BLaER1 treated with 17β-estradiol and CSF1 and Interleukin-3, amounts not matched to agents 10 nM and 100 nM (cell line): ENCODE results near the gene CALML6.

Source experiments
- H3K27ac ChIP-seq, 11 experiments: shearing (Covaris generic); formaldehyde crosslinking; 2 replicates each; pipeline ENCODE4 v1.8.1; 2022
- H3K27me3 ChIP-seq, 11 experiments: shearing (Covaris generic); formaldehyde crosslinking; 2 replicates each; pipeline ENCODE4 v1.8.1; 2022
- H3K36me3 ChIP-seq, 11 experiments: shearing (Covaris generic); formaldehyde crosslinking; 2 replicates each; pipeline ENCODE4 v1.8.1; 2022
- H3K4me1 ChIP-seq, 10 experiments: shearing (Covaris generic); formaldehyde crosslinking; 2 replicates each; pipeline ENCODE4 v1.8.1; 2022
- H3K4me2 ChIP-seq, 11 experiments: shearing (Covaris generic); formaldehyde crosslinking; 2 replicates each; pipeline ENCODE4 v1.8.1; 2022
- H3K4me3 ChIP-seq, 10 experiments: shearing (Covaris generic); formaldehyde crosslinking; 2 replicates each; pipeline ENCODE4 v1.8.1; 2022
- H3K9ac ChIP-seq, 11 experiments: shearing (Covaris generic); formaldehyde crosslinking; 2 replicates each; pipeline ENCODE4 v1.8.1; 2022
- H3K9me3 ChIP-seq, 11 experiments: shearing (Covaris generic); formaldehyde crosslinking; replicated peaks in 1 of 11; 2 replicates each; pipeline ENCODE4 v1.8.1; 2022
- H4K20me1 ChIP-seq, 11 experiments: shearing (Covaris generic); formaldehyde crosslinking; 2 replicates each; pipeline ENCODE4 v1.8.1; 2022
- Cebpa-rat ChIP-seq, 11 experiments: shearing (Covaris generic); IDR thresholded peaks; 2 replicates each; pipeline ENCODE4 v1.8.1; 2022

Gene CALML6

DNA sequence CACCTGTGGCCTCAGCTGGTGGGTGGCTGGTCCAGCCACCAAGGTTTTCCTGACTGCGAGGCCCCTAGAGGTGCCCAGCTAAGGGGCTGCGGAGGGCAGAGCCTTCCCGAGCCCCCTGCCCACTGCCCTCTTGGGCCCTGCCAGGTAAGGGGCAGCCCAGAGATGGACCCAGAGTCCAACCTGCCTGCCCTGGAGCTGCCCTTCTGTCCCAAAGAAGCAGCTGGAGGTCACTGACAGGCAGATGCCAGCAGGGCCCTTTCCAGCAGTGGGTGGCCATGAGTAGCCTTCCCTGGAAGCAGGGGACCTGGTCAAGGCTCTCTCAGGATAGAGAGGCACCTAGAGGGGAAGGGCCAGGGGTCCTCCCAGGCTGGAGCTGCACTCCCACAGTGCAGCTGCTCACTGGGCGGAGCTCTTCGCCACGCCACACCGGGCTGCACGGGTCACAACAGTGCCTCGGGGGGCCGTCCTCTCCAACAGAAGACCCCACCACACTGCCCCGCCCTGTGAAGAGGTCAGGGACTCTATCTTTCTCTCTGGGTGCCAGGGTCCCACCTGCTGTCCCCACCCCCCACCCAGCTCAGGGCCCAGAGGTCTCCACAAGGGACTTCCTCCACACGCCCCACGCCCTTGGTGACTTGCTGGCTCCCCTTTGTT is 13.3 kb upstream of the CALML6 start:
- H3K27ac ChIP-seq, result peak overlapping the region in 6 of 11 experiments; percentile 37 to 85 (median 50); a peak in 13 of 22 replicates
- peak overlapping the region in 7 of 11 experiments; percentile 2 to 59 (median 46); a peak in 11 of 22 replicates for H3K9ac ChIP-seq
- peak overlapping the region; percentile 43 to 99 (median 92) for H3K4me2 ChIP-seq
- peaks cover 0 to 9% (median 7%) of the 10 kb centered on the region in 11 experiments; a peak in 17 of 22 replicates for H3K9me3 ChIP-seq
- TF ChIP-seq Cebpa-rat (IDR thresholded peaks at IDR 0.05), result no peak
- peaks cover 32 to 78% (median 65%) of the 10 kb centered on the region in 10 experiments for H3K4me1 ChIP-seq
- H3K27me3 ChIP-seq, result no peaks in the 10 kb centered on the region
- peaks cover 0 to 5% (median 0%) of the 10 kb centered on the region in 11 experiments; a peak in 4 of 22 replicates for H4K20me1 ChIP-seq
- H3K4me3 ChIP-seq, result peak overlapping the region in 1 of 10 experiments; percentile 22; a peak in 1 of 20 replicates
- H3K36me3 ChIP-seq, result no peaks in the 10 kb centered on the region

DNA sequence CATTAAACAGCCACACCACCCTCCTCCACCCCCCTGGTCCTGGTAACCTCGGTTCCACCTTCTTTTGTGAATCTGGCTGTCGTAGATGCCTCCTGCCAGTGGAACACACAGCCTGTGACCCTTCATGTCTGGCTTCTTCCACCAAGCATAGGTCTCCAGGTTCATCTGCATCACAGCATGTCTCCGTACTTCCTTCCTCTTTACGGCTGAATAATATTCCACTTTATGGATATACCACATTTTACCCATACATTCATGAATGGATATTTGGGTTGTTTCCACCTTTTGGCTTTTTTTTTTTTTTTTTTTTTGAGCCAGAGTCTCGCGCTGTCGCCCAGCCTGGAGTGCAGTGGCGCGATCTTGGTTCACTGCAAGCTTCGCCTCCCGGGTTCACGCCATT is 11.8 kb upstream of the CALML6 start:
- Histone ChIP-seq H3K27me3 (no peaks in the 10 kb centered on the region), H3K9me3 (peaks cover 0 to 9% (median 7%) of the 10 kb centered on the region in 11 experiments; a peak in 17 of 22 replicates), H3K36me3 (no peaks in the 10 kb centered on the region), H3K9ac (no peak overlapping the region), H3K4me2 (no peak overlapping the region), H3K4me1 (peaks cover 38 to 78% (median 66%) of the 10 kb centered on the region in 10 experiments), H4K20me1 (peaks cover 0 to 10% (median 0%) of the 10 kb centered on the region in 11 experiments; a peak in 4 of 22 replicates), H3K27ac (no peak overlapping the region), H3K4me3 (no peak overlapping the region)
- TF ChIP-seq Cebpa-rat (IDR thresholded peaks at IDR 0.05), result no peak

DNA sequence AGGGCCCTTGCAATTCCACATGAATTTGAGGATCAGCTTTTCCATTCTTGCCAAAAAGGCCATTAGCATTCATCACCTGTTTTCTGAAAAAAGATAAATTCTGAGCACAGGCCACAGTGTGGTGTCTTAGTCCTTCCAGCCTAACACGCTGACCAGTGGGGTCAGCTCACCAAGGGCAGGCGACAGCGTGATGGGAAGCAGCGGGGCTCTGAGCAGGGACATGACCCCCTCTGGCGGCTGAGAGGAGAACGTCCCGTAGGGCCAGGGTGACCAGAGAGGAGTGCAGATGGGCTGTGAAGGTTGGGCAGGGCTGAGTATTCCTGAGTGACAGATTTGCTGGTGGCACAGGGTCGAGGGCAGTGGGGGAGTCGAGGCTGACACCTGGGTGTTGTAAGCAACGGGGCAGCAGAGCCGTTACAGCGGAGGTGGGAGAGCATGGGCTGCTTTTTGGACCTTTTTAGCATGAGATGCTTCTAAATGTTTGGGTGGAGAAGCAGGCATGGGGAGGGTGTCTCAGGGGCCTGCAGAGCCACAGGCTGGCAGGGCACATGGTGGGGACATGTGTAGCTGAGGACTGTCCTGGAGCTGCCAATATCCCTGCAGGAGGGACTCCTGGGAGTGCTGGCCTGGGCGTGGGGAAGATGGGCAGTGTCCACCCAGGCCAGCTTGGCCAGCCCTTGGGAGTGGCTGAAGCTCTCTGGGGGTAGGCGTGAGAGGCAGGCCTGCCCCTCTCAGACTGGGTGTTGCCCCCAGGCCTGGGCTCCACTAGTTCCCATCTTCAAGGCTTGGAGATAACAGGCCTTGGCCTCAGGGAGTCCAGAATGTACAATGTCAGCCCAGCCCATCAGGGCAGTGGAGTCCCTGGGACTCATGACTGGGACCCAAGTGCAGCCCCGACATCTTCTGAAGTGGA is 8.6 kb upstream of the CALML6 start:
- peak overlapping the region; percentile 22 to 96 (median 91); a peak in 18 of 22 replicates for H3K9ac ChIP-seq
- peak overlapping the region in 10 of 11 experiments; percentile 5 to 94 (median 89); a peak in 18 of 22 replicates for H3K27ac ChIP-seq
- H3K27me3 ChIP-seq, result no peaks in the 10 kb centered on the region
- H3K4me3 ChIP-seq, result no peak overlapping the region
- H3K36me3 ChIP-seq, result no peaks in the 10 kb centered on the region
- peaks cover 0 to 10% (median 0%) of the 10 kb centered on the region in 11 experiments; a peak in 4 of 22 replicates for H4K20me1 ChIP-seq
- no peak for TF ChIP-seq Cebpa-rat (IDR thresholded peaks at IDR 0.05)
- H3K4me2 ChIP-seq, result peak overlapping the region; percentile 90 to 100 (median 99)
- peaks cover 0 to 9% (median 7%) of the 10 kb centered on the region in 11 experiments; a peak in 17 of 22 replicates for H3K9me3 ChIP-seq
- peaks cover 37 to 68% (median 57%) of the 10 kb centered on the region in 10 experiments for H3K4me1 ChIP-seq

DNA sequence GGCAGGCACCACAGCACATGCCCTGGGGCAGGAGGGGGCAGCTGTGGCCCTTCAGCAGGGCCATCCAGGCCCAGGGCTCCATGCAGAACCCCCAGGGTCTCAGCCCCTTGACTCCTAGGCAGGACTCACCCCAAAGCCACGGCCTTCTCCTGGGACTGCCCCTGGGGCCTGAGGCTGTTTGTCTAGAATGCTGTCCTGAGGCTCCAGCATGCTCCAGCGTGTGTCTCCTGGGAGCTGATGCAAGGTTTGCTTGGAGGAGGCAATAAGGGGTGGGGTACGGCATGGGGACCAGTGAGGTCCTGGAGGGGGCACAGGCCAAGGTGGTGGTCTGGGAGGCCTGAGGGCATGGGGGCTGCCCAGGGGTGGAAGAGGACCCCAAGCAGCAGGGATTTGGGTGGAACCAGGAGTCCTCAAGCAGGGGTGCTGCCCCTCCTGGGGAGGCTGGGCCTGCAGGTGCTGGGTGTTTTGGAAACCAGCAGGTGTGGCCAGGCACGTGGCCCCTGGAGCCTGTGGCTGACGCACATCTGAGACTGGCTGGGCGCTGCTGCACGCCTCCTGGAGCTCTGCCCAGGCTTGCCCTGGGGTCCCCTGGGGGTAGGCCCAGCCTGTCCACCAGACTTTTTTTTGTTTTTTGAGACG is 7.8 kb upstream of the CALML6 start:
- H3K27me3 ChIP-seq, result no peaks in the 10 kb centered on the region
- no peak for TF ChIP-seq Cebpa-rat (IDR thresholded peaks at IDR 0.05)
- peak overlapping the region in 10 of 11 experiments; percentile 5 to 94 (median 89); a peak in 19 of 22 replicates for H3K27ac ChIP-seq
- H3K4me2 ChIP-seq, result peak overlapping the region; percentile 90 to 100 (median 99)
- H3K4me1 ChIP-seq, result peaks cover 32 to 60% (median 49%) of the 10 kb centered on the region in 10 experiments
- no peaks in the 10 kb centered on the region for H3K36me3 ChIP-seq
- H3K4me3 ChIP-seq, result peak overlapping the region in 2 of 10 experiments; percentile 67 to 72; a peak in 2 of 20 replicates
- H4K20me1 ChIP-seq, result peaks cover 0 to 10% (median 0%) of the 10 kb centered on the region in 11 experiments; a peak in 3 of 22 replicates
- peaks cover 0 to 9% (median 7%) of the 10 kb centered on the region in 11 experiments; a peak in 17 of 22 replicates for H3K9me3 ChIP-seq
- peak overlapping the region; percentile 22 to 96 (median 91); a peak in 20 of 22 replicates for H3K9ac ChIP-seq

DNA sequence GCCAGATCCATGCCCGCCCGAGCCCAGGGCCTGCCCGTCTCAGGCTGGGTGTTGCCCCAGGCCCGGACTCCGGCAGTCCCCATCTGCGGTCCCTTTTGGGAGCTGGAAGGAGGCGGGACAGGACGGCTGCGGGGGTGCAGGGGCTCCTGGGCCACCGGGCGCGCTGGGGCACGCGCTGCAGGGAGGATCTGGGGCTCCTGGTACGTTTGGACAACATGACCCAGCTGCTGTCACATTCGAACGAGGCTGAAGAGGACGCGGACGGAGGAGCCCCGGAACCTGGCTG is 6.6 kb upstream of the CALML6 start:
- peak overlapping the region; percentile 90 to 100 (median 99) for H3K4me2 ChIP-seq
- H3K9me3 ChIP-seq, result peaks cover 0 to under 1% (median 0%) of the 10 kb centered on the region in 11 experiments; a peak in 6 of 22 replicates
- no peak for TF ChIP-seq Cebpa-rat (IDR thresholded peaks at IDR 0.05)
- no peaks in the 10 kb centered on the region for H3K36me3 ChIP-seq
- H3K9ac ChIP-seq, result peak overlapping the region; percentile 85 to 96 (median 91)
- peak overlapping the region; percentile 82 to 94 (median 88) for H3K27ac ChIP-seq
- H3K27me3 ChIP-seq, result no peaks in the 10 kb centered on the region
- H3K4me3 ChIP-seq, result peak overlapping the region; percentile 67 to 80 (median 74)
- H3K4me1 ChIP-seq, result peaks cover 32 to 58% (median 48%) of the 10 kb centered on the region in 10 experiments
- H4K20me1 ChIP-seq, result peaks cover 0 to 10% (median 0%) of the 10 kb centered on the region in 11 experiments; a peak in 3 of 22 replicates

DNA sequence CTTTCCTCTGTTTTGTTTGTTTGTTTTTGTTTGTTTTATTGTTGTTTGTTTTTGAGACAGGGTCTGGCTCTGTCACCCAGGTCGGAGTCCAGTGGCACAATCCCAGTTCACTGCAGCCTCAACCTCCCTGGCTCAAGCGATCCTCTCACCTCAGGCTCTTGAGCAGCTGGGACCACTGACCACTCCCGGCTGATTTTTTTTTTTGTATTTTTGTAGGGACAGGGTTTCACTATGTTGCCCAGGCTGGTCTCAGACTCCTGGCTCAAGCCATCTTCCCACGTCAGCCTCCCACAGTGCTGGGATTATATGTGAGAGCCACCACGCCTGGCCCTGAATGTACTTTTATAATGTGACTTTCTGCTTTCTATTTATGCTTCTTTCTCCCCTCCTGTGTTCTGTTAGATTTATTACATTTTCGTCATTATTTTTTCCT is 5.0 kb upstream of the CALML6 start:
- H3K4me3 ChIP-seq, result peak overlapping the region in 3 of 10 experiments; percentile 41 to 59 (median 54); a peak in 3 of 20 replicates
- peak overlapping the region; percentile 63 to 89 (median 77); a peak in 21 of 22 replicates for H3K4me2 ChIP-seq

DNA sequence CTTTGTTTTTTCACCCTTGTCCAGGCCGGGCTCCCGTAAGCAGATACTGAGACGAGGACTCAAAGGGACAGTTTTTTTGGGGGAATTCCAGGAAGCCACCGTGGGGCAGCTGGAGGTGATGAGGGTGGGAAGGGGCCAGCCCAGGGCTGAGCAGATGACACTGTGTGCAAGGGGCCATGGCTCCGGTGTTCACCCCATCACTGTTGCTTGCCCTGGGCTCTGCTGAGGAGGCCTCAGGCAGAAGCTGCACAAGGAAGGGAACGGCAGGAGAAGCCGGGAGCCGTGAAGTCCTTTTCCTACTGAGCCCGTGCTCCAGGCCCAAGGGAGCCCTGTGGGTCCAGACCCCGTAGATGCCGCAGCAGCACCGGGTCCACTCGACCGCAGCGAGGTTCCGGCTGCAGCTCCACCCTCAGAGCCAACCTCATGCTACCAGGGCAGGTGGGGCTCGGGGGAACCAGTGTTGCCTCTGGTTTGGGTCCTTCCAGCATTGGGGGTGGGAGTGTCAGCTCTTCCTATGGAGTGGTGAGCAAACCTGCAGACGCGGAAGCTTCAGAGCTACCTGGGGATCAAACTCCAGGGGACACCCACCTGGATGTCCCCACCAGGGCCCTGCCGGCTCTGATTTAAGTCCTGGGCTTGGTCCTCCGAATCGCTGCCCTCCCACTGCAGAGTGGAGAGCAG is 4.3 kb upstream of the CALML6 start:
- Histone ChIP-seq H3K36me3 (no peaks in the 10 kb centered on the region), H3K4me1 (peaks cover 32 to 56% (median 45%) of the 10 kb centered on the region in 10 experiments), H3K4me2 (peak overlapping the region in 7 of 11 experiments; percentile 2 to 89 (median 70); a peak in 7 of 22 replicates), H4K20me1 (peaks cover 0 to 10% (median 0%) of the 10 kb centered on the region in 11 experiments; a peak in 3 of 22 replicates), H3K9ac (peak overlapping the region in 3 of 11 experiments; percentile 15 to 72 (median 69); a peak in 4 of 22 replicates), H3K9me3 (no peaks in the 10 kb centered on the region), H3K4me3 (no peak overlapping the region), H3K27me3 (no peaks in the 10 kb centered on the region), H3K27ac (no peak overlapping the region)
- no peak for TF ChIP-seq Cebpa-rat (IDR thresholded peaks at IDR 0.05)

More for the DNA sequence above, 5.0 kb upstream of the CALML6 start:
- Histone ChIP-seq H3K4me1 (peaks cover 32 to 62% (median 48%) of the 10 kb centered on the region in 10 experiments), H3K36me3 (no peaks in the 10 kb centered on the region), H3K9ac (peak overlapping the region in 8 of 11 experiments; percentile 45 to 73 (median 70); a peak in 12 of 22 replicates), H3K27me3 (no peaks in the 10 kb centered on the region), H4K20me1 (peaks cover 0 to 10% (median 0%) of the 10 kb centered on the region in 11 experiments; a peak in 3 of 22 replicates), H3K9me3 (no peaks in the 10 kb centered on the region), H3K27ac (peak overlapping the region in 5 of 11 experiments; percentile 61 to 74 (median 67); a peak in 9 of 22 replicates)
- TF ChIP-seq Cebpa-rat (IDR thresholded peaks at IDR 0.05), result no peak
